Activated naive CD4-positive, alpha-beta T cell treated with anti-CD3 and anti-CD28 coated beads for 36 hours (primary cell): ENCODE measurements around the gene ZNF213. TPM values are rescaled to one million over a fixed set of nuclear protein-coding genes. Genes with fewer than 3 reads are reported as not detected.
A peak's percentile ranks its signal among the peaks of the same experiment; 100 is the strongest.

Source experiments
- CTCF ChIA-PET: fragments of 350-600 bp; sonication (Branson Sonifier 250); formaldehyde crosslinking; loops from one replicate; lab custom pipeline; 2021; ENCODE audit warnings: antibody characterized with exemption; lab: Charles Lee
- DNase-seq: peaks from one replicate; pipeline ENCODE4 v3.0.0-alpha.2; 2020
- H3K27ac Mint-ChIP-seq: one replicate; pipeline ENCODE4 v1.8.0; 2021; ENCODE audit warnings: mild to moderate bottlenecking, mixed read lengths
- H3K27me3 Mint-ChIP-seq: one replicate; pipeline ENCODE4 v1.8.0; 2021; ENCODE audit warnings: low read depth, mixed read lengths
- H3K36me3 Mint-ChIP-seq: one replicate; pipeline ENCODE4 v1.8.0; 2021; ENCODE audit warnings: low read depth, mixed read lengths
- H3K4me1 Mint-ChIP-seq: one replicate; pipeline ENCODE4 v1.8.0; 2021; ENCODE audit warnings: low read depth, mixed read lengths
- H3K4me3 Mint-ChIP-seq: one replicate; pipeline ENCODE4 v1.8.0; 2021; ENCODE audit warnings: mild to moderate bottlenecking, moderate library complexity, mixed read lengths
- H3K9me3 Mint-ChIP-seq: one replicate; pipeline ENCODE4 v1.8.0; 2021; ENCODE audit warnings: mixed read lengths
- intact Hi-C: fragments of 100-400 bp; cut with micrococcal nuclease; formaldehyde crosslinking; loops from one replicate; pipeline ENCODE4 v1.15.1; 2023
- total RNA-seq, 2 experiments: library from RNA; stranded (reverse); gene quantifications; one replicate each; pipeline ENCODE4 v1.2.3, GENCODE V29; 2021

ZNF213 gene
- total RNA-seq, 2 experiments from 2014 or later: 6.1 to 6.5 TPM

GRCh38 chr16:3106205-3106928, 28.5 kb upstream of the ZNF213 start:
- CTCF ChIA-PET: interaction anchor here (0.5 to 4.0 kb wide), 7 partner anchors 10 to 233 kb away, joined by 3 to 24 read pairs (median 4); no protein-coding TSS in a partner anchor
- peak overlapping the region; percentile 90 for H3K27ac Mint-ChIP-seq
- H3K36me3 Mint-ChIP-seq: no peaks in the 10 kb centered on the region
- H3K27me3 Mint-ChIP-seq: no peaks in the 10 kb centered on the region
- intact Hi-C loops: no loop called here
- peaks cover 24% of the 10 kb centered on the region for H3K4me1 Mint-ChIP-seq
- DNase-seq: peak; percentile 93
- peak overlapping the region; percentile 81 for H3K4me3 Mint-ChIP-seq
- no peaks in the 10 kb centered on the region for H3K9me3 Mint-ChIP-seq

- Mint-ChIP-seq H3K36me3 (no peaks in the 10 kb centered on the region), H3K9me3 (no peaks in the 10 kb centered on the region), H3K4me3 (peak within 1 kb of the TSS; percentile 18), H3K27me3 (peaks cover 7% of the 10 kb centered on the region), H3K4me1 (peaks cover 2% of the 10 kb centered on the region), H3K27ac (no peak within 1 kb of the TSS)
- intact Hi-C loops: no loop called here
- CTCF ChIA-PET: interaction anchor here (1.0 to 3.0 kb wide), 4 partner anchors 11 to 52 kb away, joined by 4 to 14 read pairs (median 6); no protein-coding TSS in a partner anchor
- DNase-seq: no peak
Observed at GRCh38 chr16:3112058-3112880, 22.6 kb upstream of the ZNF213 start, which contains the start of gene ZNF205. TSS of gene ZNF205 (plus strand) at chr16:3112586. CDS start at chr16:3113431, 845 bp downstream.

- H3K4me3 Mint-ChIP-seq: peak overlapping the region; percentile 18
- H3K36me3 Mint-ChIP-seq: no peaks in the 10 kb centered on the region
- H3K9me3 Mint-ChIP-seq: no peaks in the 10 kb centered on the region
- intact Hi-C loops: no loop called here
- no peak overlapping the region for H3K27ac Mint-ChIP-seq
- CTCF ChIA-PET: interaction anchor here (0.7 to 3.0 kb wide), 4 partner anchors 9 to 111 kb away, joined by 3 to 9 read pairs (median 4); no protein-coding TSS in a partner anchor
- H3K4me1 Mint-ChIP-seq: no peaks in the 10 kb centered on the region
- peaks cover 7% of the 10 kb centered on the region for H3K27me3 Mint-ChIP-seq
- DNase-seq: no peak
Observed at GRCh38 chr16:3112881-3113574, 21.8 kb upstream of the ZNF213 start.

GRCh38 chr16:3113765-3114479, 20.9 kb upstream of the ZNF213 start:
- intact Hi-C loops: no loop called here
- Mint-ChIP-seq H3K4me1 (no peaks in the 10 kb centered on the region), H3K9me3 (no peaks in the 10 kb centered on the region), H3K27me3 (peaks cover 7% of the 10 kb centered on the region), H3K27ac (no peak overlapping the region), H3K4me3 (no peak overlapping the region), H3K36me3 (no peaks in the 10 kb centered on the region)
- CTCF ChIA-PET: interaction anchor here (0.7 to 3.0 kb wide), 7 partner anchors 8 to 111 kb away, joined by 3 to 9 read pairs (median 4); no protein-coding TSS in a partner anchor
- no peak for DNase-seq

- Mint-ChIP-seq H3K36me3 (no peaks in the 10 kb centered on the region), H3K9me3 (no peaks in the 10 kb centered on the region), H3K4me1 (no peaks in the 10 kb centered on the region), H3K4me3 (no peak overlapping the region), H3K27ac (no peak overlapping the region), H3K27me3 (peaks cover 7% of the 10 kb centered on the region)
- CTCF ChIA-PET: interaction anchor here (0.8 to 1.2 kb wide), 2 partner anchors 13 to 14 kb away, joined by 4 to 7 read pairs; no protein-coding TSS in a partner anchor
- intact Hi-C loops: no loop called here
- no peak for DNase-seq
Observed at GRCh38 chr16:3115003-3115402, 19.8 kb upstream of the ZNF213 start.

GRCh38 chr16:3115561-3115960, 19.3 kb upstream of the ZNF213 start:
- H3K27me3 Mint-ChIP-seq: peaks cover 7% of the 10 kb centered on the region
- H3K27ac Mint-ChIP-seq: no peak overlapping the region
- intact Hi-C loops: no loop called here
- H3K9me3 Mint-ChIP-seq: no peaks in the 10 kb centered on the region
- no peaks in the 10 kb centered on the region for H3K36me3 Mint-ChIP-seq
- CTCF ChIA-PET: interaction anchor here (1.2 kb wide), 1 partner anchor 14 kb away, joined by 7 read pairs; no protein-coding TSS in a partner anchor
- no peaks in the 10 kb centered on the region for H3K4me1 Mint-ChIP-seq
- no peak overlapping the region for H3K4me3 Mint-ChIP-seq
- DNase-seq: no peak

GRCh38 chr16:3118204-3118790, 16.5 kb upstream of the ZNF213 start:
- intact Hi-C loops: no loop called here
- CTCF ChIA-PET: interaction anchor here (1.1 to 1.2 kb wide), 2 partner anchors 16 to 23 kb away, joined by 4 to 5 read pairs; no protein-coding TSS in a partner anchor
- Mint-ChIP-seq H3K9me3 (no peaks in the 10 kb centered on the region), H3K4me3 (no peak overlapping the region), H3K36me3 (no peaks in the 10 kb centered on the region), H3K4me1 (no peaks in the 10 kb centered on the region), H3K27ac (no peak overlapping the region), H3K27me3 (peaks cover 2% of the 10 kb centered on the region)
- DNase-seq: no peak

GRCh38 chr16:3118846-3119245, 16.0 kb upstream of the ZNF213 start:
- CTCF ChIA-PET: interaction anchor here (1.3 kb wide), 1 partner anchor 11 kb away, joined by 3 read pairs; no protein-coding TSS in a partner anchor
- no peak for DNase-seq
- no peak overlapping the region for H3K27ac Mint-ChIP-seq
- peaks cover 5% of the 10 kb centered on the region for H3K4me1 Mint-ChIP-seq
- H3K4me3 Mint-ChIP-seq: no peak overlapping the region
- intact Hi-C loops: no loop called here
- H3K9me3 Mint-ChIP-seq: no peaks in the 10 kb centered on the region
- no peaks in the 10 kb centered on the region for H3K36me3 Mint-ChIP-seq
- peaks cover under 1% of the 10 kb centered on the region for H3K27me3 Mint-ChIP-seq

GRCh38 chr16:3119286-3119685, 15.5 kb upstream of the ZNF213 start:
- DNase-seq: no peak
- Mint-ChIP-seq H3K4me3 (no peak overlapping the region), H3K36me3 (no peaks in the 10 kb centered on the region), H3K9me3 (no peaks in the 10 kb centered on the region), H3K4me1 (peaks cover 5% of the 10 kb centered on the region), H3K27me3 (no peaks in the 10 kb centered on the region), H3K27ac (no peak overlapping the region)
- intact Hi-C loops: no loop called here
- CTCF ChIA-PET: interaction anchor here (1.3 to 1.8 kb wide), 2 partner anchors 10 to 18 kb away, joined by 3 to 6 read pairs; no protein-coding TSS in a partner anchor

GRCh38 chr16:3119701-3120408, 15.0 kb upstream of the ZNF213 start:
- Mint-ChIP-seq H3K4me3 (no peak overlapping the region), H3K27ac (no peak overlapping the region), H3K36me3 (no peaks in the 10 kb centered on the region), H3K4me1 (peaks cover 8% of the 10 kb centered on the region), H3K9me3 (no peaks in the 10 kb centered on the region), H3K27me3 (no peaks in the 10 kb centered on the region)
- CTCF ChIA-PET: interaction anchor here (1.3 to 1.8 kb wide), 2 partner anchors 10 to 19 kb away, joined by 3 to 6 read pairs; no protein-coding TSS in a partner anchor
- DNase-seq: no peak
- intact Hi-C loops: no loop called here
